Loucy (cell line): ENCODE measurements around the gene MMEL1.

Experiments used
- H2AFZ ChIP-seq: fragments of 200-600 bp; sonication (generic); 2 replicates; pipeline ENCODE4 v1.6.0; 2016; ENCODE audit warnings: antibody characterized with exemption, mild to moderate bottlenecking, low read length, moderate library complexity
- H3F3A ChIP-seq: fragments of 200-600 bp; 2 replicates; pipeline ENCODE4 v1.6.0; 2016; ENCODE audit warnings: antibody characterized with exemption, low read depth, mild to moderate bottlenecking
- H3K27me3 ChIP-seq: fragments of 200-600 bp; sonication (generic); 2 replicates; pipeline ENCODE4 v1.6.1; 2014; ENCODE audit warnings: low read length, mild to moderate bottlenecking; ENCODE audit not compliant: insufficient read depth, poor library complexity, severe bottlenecking
- H3K36me3 ChIP-seq: fragments of 200-600 bp; sonication (generic); 2 replicates; pipeline ENCODE4 v1.6.1; 2016; ENCODE audit warnings: low read length; ENCODE audit not compliant: insufficient read depth
- H3K4me1 ChIP-seq: fragments of 200-600 bp; sonication (generic); 2 replicates; pipeline ENCODE4 v1.5.1; 2014; ENCODE audit warnings: low read length, mild to moderate bottlenecking; ENCODE audit not compliant: insufficient read depth, poor library complexity, severe bottlenecking
- H3K4me2 ChIP-seq: fragments of 200-600 bp; sonication (generic); 2 replicates; pipeline ENCODE4 v1.6.0; 2014; ENCODE audit warnings: antibody characterized with exemption, low read length, low read depth, mild to moderate bottlenecking; ENCODE audit not compliant: poor library complexity, severe bottlenecking
- H3K4me3 ChIP-seq: fragments of 200-600 bp; sonication (generic); 2 replicates; pipeline ENCODE4 v1.5.1; 2014; ENCODE audit warnings: low read length, mild to moderate bottlenecking, mixed read lengths; ENCODE audit not compliant: poor library complexity, severe bottlenecking
- H3K79me2 ChIP-seq: fragments of 200-600 bp; sonication (generic); 2 replicates; pipeline ENCODE4 v1.6.1; 2014; ENCODE audit warnings: low read length; ENCODE audit not compliant: insufficient read depth
- H3K9ac ChIP-seq: fragments of 200-600 bp; sonication (generic); 2 replicates; pipeline ENCODE4 v1.6.0; 2014; ENCODE audit warnings: mild to moderate bottlenecking, low read depth, low read length, moderate library complexity; ENCODE audit not compliant: poor library complexity, severe bottlenecking
- H3K9me2 ChIP-seq: fragments of 200-600 bp; sonication (generic); replicated peaks from 2 replicates; pipeline ENCODE4 v1.6.1; 2016; ENCODE audit warnings: low read depth, low read length, mixed read lengths
- H3K9me3 ChIP-seq: fragments of 200-600 bp; sonication (generic); 2 replicates; pipeline ENCODE4 v1.6.1; 2014; ENCODE audit warnings: mild to moderate bottlenecking, antibody characterized with exemption, low read length, low read depth; ENCODE audit not compliant: insufficient read depth
- H4K20me1 ChIP-seq: fragments of 200-600 bp; sonication (generic); 2 replicates; pipeline ENCODE4 v1.6.0; 2014; ENCODE audit warnings: antibody characterized with exemption, low read length, mild to moderate bottlenecking; ENCODE audit not compliant: insufficient read depth, poor library complexity, severe bottlenecking
- EZH2phosphoT487 ChIP-seq: fragments of 200-600 bp; IDR thresholded peaks from 2 replicates; pipeline ENCODE4 v1.6.1; 2018; ENCODE audit warnings: antibody characterized with exemption, mild to moderate bottlenecking, moderate library complexity, borderline replicate concordance
- TF ChIP-seq, protein P1 (sequence below): fragments of 200-600 bp; sonication (generic); conservative IDR thresholded peaks from 2 replicates; pipeline ENCODE4 v1.5.1; 2014; ENCODE audit warnings: mild to moderate bottlenecking, antibody characterized with exemption, low read length

The MMEL1 gene

DNA sequence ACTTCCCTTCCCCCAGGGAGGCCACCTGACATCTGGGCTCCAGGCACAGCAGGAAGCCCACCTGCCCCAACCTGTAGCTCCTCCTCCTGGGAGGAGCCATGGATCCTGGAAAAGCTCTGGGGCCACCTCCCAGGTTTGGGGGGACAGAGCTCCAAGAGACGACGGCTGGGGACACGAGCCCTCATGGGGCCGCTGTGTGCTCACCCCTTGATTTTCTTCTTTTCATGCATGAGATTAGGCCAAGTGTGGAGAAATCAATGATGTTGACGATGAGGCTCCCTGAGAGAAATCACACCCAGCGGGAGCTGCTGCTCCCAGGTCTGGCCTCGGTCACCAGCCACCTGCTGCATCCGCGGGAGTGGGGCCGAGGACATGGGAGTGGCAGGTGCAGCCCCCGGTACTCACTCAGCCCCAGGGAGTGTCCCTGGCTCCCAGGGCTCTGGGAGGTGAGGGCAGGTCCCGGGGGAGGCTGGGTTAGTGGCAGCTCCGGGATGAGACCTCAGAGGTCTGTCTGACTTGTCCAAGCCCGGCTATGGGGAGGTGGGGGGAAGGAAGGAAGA is 67.9 kb downstream of the MMEL1 start:
- Histone ChIP-seq H3K27me3 (no peaks in the 10 kb centered on the region), H2AFZ (no peak overlapping the region), H3K79me2 (no peaks in the 10 kb centered on the region), H3K4me3 (no peak overlapping the region), H4K20me1 (no peaks in the 10 kb centered on the region), H3K9me3 (no peaks in the 10 kb centered on the region), H3K36me3 (no peaks in the 10 kb centered on the region), H3K9ac (no peak overlapping the region), H3K4me1 (no peaks in the 10 kb centered on the region), H3K9me2 (no peaks in the 10 kb centered on the region), H3F3A (no peaks in the 10 kb centered on the region), H3K4me2 (no peak overlapping the region)
- TF ChIP-seq EZH2phosphoT487, result no peak

DNA sequence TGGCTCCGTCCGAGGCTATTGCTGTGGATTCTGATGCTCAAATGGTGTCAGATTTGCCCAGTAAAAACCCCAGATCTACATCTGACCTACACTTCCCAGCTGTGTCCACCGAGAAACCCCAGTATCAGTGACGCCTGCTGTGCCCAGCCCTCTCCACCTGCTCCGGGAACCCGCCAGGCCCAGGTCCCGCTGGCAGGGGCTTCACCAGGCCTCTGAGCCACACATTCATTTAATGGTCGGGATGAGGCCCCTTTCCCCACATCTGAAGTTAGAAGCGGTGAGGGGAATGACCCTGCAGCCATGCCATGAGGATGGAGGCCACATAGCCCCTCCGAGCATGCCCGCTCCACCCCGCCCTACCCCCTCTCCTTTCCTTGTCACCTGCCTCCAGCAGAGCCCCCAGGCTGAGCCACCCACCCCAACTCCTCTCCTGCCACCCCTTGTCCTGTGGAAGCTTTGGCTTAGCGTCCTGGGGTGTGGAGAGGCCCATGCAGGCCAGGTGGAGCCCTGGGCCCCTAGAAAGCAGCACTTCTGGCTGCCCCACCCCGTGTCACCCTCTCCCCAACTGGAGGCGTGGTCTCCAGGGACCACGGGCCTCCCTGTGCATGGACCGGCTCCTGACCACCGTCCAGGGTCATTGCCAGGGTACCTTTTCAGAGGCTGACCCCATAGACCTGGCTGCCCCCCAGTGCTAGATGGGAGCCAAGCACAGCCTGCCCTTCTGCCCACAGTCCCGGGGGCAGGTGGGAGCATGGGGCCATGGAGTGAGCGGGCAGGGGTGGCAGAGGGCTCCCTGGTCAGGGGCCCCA is 68.6 kb downstream of the MMEL1 start:
- no peaks in the 10 kb centered on the region for H3K9me2 ChIP-seq
- H3K36me3 ChIP-seq, result no peaks in the 10 kb centered on the region
- H3K4me3 ChIP-seq, result no peak overlapping the region
- no peaks in the 10 kb centered on the region for H3F3A ChIP-seq
- H3K79me2 ChIP-seq, result no peaks in the 10 kb centered on the region
- H3K4me1 ChIP-seq, result no peaks in the 10 kb centered on the region
- no peak overlapping the region for H3K4me2 ChIP-seq
- TF ChIP-seq EZH2phosphoT487, result no peak
- TF ChIP-seq, protein P1, sequence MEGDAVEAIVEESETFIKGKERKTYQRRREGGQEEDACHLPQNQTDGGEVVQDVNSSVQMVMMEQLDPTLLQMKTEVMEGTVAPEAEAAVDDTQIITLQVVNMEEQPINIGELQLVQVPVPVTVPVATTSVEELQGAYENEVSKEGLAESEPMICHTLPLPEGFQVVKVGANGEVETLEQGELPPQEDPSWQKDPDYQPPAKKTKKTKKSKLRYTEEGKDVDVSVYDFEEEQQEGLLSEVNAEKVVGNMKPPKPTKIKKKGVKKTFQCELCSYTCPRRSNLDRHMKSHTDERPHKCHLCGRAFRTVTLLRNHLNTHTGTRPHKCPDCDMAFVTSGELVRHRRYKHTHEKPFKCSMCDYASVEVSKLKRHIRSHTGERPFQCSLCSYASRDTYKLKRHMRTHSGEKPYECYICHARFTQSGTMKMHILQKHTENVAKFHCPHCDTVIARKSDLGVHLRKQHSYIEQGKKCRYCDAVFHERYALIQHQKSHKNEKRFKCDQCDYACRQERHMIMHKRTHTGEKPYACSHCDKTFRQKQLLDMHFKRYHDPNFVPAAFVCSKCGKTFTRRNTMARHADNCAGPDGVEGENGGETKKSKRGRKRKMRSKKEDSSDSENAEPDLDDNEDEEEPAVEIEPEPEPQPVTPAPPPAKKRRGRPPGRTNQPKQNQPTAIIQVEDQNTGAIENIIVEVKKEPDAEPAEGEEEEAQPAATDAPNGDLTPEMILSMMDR, result no peak
- H2AFZ ChIP-seq, result no peak overlapping the region
- H3K9ac ChIP-seq, result no peak overlapping the region
- H3K9me3 ChIP-seq, result no peaks in the 10 kb centered on the region
- no peaks in the 10 kb centered on the region for H3K27me3 ChIP-seq
- H4K20me1 ChIP-seq, result no peaks in the 10 kb centered on the region

DNA sequence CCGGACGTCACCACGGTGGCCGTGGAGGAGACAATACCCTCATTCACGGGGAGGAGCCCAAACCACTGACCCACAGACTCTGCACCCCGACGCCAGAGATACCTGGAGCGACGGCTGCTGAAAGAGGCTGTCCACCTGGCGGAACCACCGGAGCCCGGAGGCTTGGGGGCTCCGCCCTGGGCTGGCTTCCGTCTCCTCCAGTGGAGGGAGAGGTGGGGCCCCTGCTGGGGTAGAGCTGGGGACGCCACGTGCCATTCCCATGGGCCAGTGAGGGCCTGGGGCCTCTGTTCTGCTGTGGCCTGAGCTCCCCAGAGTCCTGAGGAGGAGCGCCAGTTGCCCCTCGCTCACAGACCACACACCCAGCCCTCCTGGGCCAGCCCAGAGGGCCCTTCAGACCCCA is 69.6 kb downstream of the MMEL1 start:
- Histone ChIP-seq H3K4me2 (no peak overlapping the region), H3K27me3 (no peaks in the 10 kb centered on the region), H3K4me1 (no peaks in the 10 kb centered on the region), H3K9me3 (no peaks in the 10 kb centered on the region), H3K9me2 (no peaks in the 10 kb centered on the region), H3K4me3 (no peak overlapping the region), H2AFZ (no peak overlapping the region), H4K20me1 (no peaks in the 10 kb centered on the region), H3F3A (no peaks in the 10 kb centered on the region), H3K36me3 (no peaks in the 10 kb centered on the region), H3K9ac (no peak overlapping the region), H3K79me2 (0 out of 2 replicates have a peak, but pooled peaks cover 5% of the 10 kb centered on the region)
- TF ChIP-seq, protein P1, result no peak
- no peak for TF ChIP-seq EZH2phosphoT487
